Type B pancreatic cell (in vitro differentiated cells): ENCODE results near the gene FBN1. TPM values are rescaled to one million over a fixed set of nuclear protein-coding genes. Genes with fewer than 3 reads are reported as not detected.

Experiments used
- DNase-seq: peaks from one replicate; pipeline ENCODE4 v3.0.0; 2021; ENCODE audit warnings: mixed read lengths; ENCODE audit not compliant: unreplicated experiment; ENCODE audit errors: extremely low spot score
- H3K27ac Mint-ChIP-seq: 2 replicates; pipeline ENCODE4 v1.8.0; 2021; ENCODE audit warnings: mild to moderate bottlenecking, mixed read lengths
- H3K27me3 Mint-ChIP-seq: 2 replicates; pipeline ENCODE4 v1.8.0; 2021; ENCODE audit warnings: mixed read lengths
- H3K36me3 Mint-ChIP-seq: 2 replicates; pipeline ENCODE4 v1.8.0; 2021; ENCODE audit warnings: mixed read lengths
- H3K4me1 Mint-ChIP-seq: one replicate; pipeline ENCODE4 v1.8.0; 2021; ENCODE audit warnings: mixed read lengths; ENCODE audit not compliant: unreplicated experiment
- H3K4me3 Mint-ChIP-seq: 2 replicates; pipeline ENCODE4 v1.8.0; 2021; ENCODE audit warnings: mild to moderate bottlenecking, mixed read lengths
- H3K9me3 Mint-ChIP-seq: 2 replicates; pipeline ENCODE4 v1.8.0; 2021; ENCODE audit warnings: mixed read lengths
- total RNA-seq: library from RNA; stranded (reverse); gene quantifications from 2 replicates; pipeline ENCODE4 v1.2.1, GENCODE V29; 2021; ENCODE audit warnings: low replicate concordance
- TF ChIP-seq, protein P1 (sequence below): fragments of 200-600 bp; sonication (generic); conservative IDR thresholded peaks from 2 replicates; pipeline ENCODE4 v1.5.0; 2021; ENCODE audit warnings: antibody characterized with exemption, mild to moderate bottlenecking

FBN1 gene
- total RNA-seq, 1 donor from 2014 or later: 58.4 TPM

DNA sequence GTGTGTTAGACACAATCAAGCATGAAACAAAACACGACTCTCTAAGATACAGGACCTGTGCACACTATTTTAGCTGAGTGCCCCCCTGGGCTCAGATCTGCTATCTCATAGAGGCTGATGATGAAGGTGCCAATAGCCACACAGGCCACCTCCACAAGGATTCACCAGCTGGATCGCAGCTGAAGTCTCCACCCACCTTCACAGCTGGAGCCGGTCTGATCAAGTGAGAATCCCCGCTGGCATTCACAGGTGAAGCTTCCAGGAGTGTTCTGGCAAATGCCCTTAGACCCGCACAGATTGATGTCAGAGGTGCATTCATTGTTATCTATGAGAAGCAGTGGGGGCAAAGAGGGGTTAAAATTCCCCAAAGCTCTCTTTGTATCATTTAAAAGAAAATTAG lies 224.1 kb downstream of the FBN1 start:
- DNase-seq: no peak
- Mint-ChIP-seq H3K36me3 (peaks cover 22% of the 10 kb centered on the region), H3K4me3 (no peak overlapping the region), H3K27ac (no peak overlapping the region), H3K27me3 (no peaks in the 10 kb centered on the region), H3K9me3 (no peaks in the 10 kb centered on the region), H3K4me1 (peaks cover 25% of the 10 kb centered on the region)
- TF ChIP-seq, protein P1, sequence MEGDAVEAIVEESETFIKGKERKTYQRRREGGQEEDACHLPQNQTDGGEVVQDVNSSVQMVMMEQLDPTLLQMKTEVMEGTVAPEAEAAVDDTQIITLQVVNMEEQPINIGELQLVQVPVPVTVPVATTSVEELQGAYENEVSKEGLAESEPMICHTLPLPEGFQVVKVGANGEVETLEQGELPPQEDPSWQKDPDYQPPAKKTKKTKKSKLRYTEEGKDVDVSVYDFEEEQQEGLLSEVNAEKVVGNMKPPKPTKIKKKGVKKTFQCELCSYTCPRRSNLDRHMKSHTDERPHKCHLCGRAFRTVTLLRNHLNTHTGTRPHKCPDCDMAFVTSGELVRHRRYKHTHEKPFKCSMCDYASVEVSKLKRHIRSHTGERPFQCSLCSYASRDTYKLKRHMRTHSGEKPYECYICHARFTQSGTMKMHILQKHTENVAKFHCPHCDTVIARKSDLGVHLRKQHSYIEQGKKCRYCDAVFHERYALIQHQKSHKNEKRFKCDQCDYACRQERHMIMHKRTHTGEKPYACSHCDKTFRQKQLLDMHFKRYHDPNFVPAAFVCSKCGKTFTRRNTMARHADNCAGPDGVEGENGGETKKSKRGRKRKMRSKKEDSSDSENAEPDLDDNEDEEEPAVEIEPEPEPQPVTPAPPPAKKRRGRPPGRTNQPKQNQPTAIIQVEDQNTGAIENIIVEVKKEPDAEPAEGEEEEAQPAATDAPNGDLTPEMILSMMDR: no peak

DNA sequence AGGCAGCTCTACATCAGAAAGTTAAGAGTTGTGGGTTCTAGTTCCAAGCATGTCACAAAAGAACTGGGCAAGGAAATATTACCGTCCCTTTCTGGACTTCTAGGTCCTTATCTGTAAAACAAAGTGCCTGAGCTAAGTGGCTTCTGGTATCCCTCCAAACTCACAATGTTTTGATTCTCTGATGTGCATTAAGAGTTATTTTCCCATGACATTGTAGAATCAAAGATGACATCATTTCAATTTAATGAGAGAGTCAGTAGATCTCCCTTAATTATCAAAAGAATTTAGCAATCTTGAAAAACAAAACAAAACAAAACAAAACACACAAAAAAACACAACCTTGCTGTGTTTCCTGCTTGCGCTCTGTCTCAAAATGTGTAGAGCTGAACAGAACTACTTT lies 225.6 kb downstream of the FBN1 start:
- TF ChIP-seq, protein P1: no peak
- Mint-ChIP-seq H3K4me1 (peaks cover 25% of the 10 kb centered on the region), H3K27me3 (no peaks in the 10 kb centered on the region), H3K4me3 (no peak overlapping the region), H3K9me3 (no peaks in the 10 kb centered on the region), H3K27ac (no peak overlapping the region), H3K36me3 (peaks cover 23% of the 10 kb centered on the region)
- no peak for DNase-seq

DNA sequence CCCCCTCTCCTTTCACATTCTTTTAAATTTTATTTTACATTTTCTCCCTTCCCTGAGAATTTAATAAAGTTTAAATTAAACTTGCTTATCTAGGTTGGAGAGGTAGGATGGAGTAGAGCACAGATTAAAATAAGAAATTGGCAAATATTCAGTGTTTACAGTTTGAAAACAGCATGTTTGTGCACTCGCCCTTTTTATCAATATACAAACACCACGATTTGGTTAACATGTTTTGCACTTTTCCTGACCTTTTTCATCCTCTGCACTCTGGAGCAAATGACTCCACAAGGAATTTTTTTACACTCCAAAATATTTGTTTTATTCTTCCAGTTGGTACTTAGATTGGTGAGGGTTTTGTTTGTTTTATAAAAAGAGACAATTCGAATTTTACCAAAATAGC lies 227.2 kb downstream of the FBN1 start:
- peaks cover 14% of the 10 kb centered on the region for H3K36me3 Mint-ChIP-seq
- H3K27me3 Mint-ChIP-seq: no peaks in the 10 kb centered on the region
- TF ChIP-seq, protein P1: no peak
- H3K4me1 Mint-ChIP-seq: peaks cover 15% of the 10 kb centered on the region
- H3K4me3 Mint-ChIP-seq: no peak overlapping the region
- DNase-seq: no peak
- H3K27ac Mint-ChIP-seq: no peak overlapping the region
- H3K9me3 Mint-ChIP-seq: no peaks in the 10 kb centered on the region

DNA sequence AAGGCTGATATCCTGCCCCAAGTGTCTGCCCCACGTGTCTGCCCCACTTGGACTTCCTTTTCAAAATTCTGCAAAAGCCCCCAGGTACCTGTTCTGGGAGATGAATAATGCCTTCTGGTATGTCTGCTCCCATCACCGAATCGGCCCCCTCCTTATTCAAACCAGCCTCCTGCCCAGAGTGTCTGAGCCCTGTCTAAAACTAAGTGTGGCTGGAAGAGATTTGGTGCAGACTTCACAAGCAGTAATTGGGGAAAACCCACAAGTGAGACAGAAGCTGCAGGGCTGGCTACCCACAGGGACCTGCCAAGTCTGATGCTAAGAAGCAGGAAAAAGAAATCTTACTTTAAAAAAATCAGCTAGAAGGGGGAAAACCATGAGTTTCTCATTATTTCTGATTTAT lies 229.2 kb downstream of the FBN1 start:
- Mint-ChIP-seq H3K27me3 (no peaks in the 10 kb centered on the region), H3K4me1 (peaks cover 8% of the 10 kb centered on the region), H3K4me3 (no peak overlapping the region), H3K36me3 (peaks cover 11% of the 10 kb centered on the region), H3K9me3 (no peaks in the 10 kb centered on the region), H3K27ac (no peak overlapping the region)
- no peak for DNase-seq
- TF ChIP-seq, protein P1: no peak

DNA sequence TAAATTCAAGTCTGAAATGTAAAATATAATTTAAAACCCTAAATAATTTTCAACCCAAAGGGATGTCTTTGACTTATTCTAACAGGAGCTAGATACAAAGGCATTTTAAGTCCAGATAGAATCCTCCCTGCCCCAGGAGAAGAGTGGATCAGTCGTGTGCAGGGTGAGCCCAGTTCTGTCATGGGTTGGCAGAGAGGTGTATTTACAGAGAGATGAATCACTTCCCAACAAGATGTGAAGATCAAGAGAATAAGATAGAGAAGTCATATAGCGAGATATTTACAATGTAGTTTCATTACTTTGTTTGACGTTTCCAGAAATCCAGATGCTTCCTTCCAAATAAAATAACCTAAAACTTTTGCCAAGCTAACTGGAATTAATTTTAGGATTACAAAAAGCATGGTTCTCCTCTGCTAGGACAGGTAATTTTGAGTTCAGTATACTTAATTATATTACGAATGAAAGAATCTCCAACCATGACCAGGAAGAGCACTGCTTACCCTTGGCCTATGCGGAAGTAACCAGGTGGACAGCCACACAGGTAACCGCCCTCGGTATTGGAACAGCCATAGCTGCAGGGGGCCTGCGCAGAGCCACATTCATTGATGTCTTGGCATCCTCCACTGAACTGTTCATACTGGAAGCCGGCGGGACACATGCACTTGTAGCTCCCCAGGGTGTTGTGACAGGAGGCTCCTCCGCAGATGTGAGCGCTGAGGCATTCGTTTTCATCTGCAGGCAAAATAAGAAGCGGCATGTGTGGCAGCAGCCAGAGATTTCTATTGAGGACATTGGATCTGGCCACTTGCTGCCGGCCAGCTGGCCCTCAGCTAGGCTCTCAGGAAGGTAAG lies 230.2 kb downstream of the FBN1 start:
- DNase-seq: no peak
- Mint-ChIP-seq H3K27ac (no peak overlapping the region), H3K36me3 (peaks cover 10% of the 10 kb centered on the region), H3K27me3 (no peaks in the 10 kb centered on the region), H3K9me3 (no peaks in the 10 kb centered on the region), H3K4me1 (peaks cover 8% of the 10 kb centered on the region), H3K4me3 (no peak overlapping the region)
- TF ChIP-seq, protein P1: no peak
